Measurements from ENCODE around the gene IPO9. TPM values are rescaled to one million over a fixed set of nuclear protein-coding genes. Genes with fewer than 3 reads are reported as not detected.

Gene IPO9
- total RNA-seq, 1 experiment from 2014 or later, result 121 TPM

GRCh38 chr1:201816309-201816854 lies 12.6 kb upstream of the IPO9 start:
- Histone ChIP-seq H3K36me3 (ENCODE audit: insufficient read depth, low read length, poor library complexity, severe bottlenecking) (peaks cover 40% of the 10 kb centered on the region), H3K4me1 (ENCODE audit: insufficient read depth, low read length, poor library complexity, severe bottlenecking) (no peaks in the 10 kb centered on the region), H3K27me3 (replicated peaks; ENCODE audit: insufficient read depth, low read depth, low read length, poor library complexity) (no peaks in the 10 kb centered on the region), H3K27ac (ENCODE audit: low read depth, low read length, poor library complexity, severe bottlenecking) (no peak overlapping the region), H3K9me3 (ENCODE audit: low read depth, low read length, poor library complexity, severe bottlenecking) (no peaks in the 10 kb centered on the region), H3K4me3 (ENCODE audit: low read depth, low read length, poor library complexity, severe bottlenecking) (no peak overlapping the region)
- no peak for TF ChIP-seq CTCF (conservative IDR thresholded peaks at IDR 0.05; ENCODE audit: low read depth, low read length)
- TF ChIP-seq EZH2 (IDR thresholded peaks at IDR 0.05; ENCODE audit: borderline replicate concordance, low read depth, low read length, poor library complexity, severe bottlenecking), result no peak
- intact Hi-C loops (cut with micrococcal nuclease; ENCODE audit: unreplicated experiment), result no loop called here
- ChIA-PET POLR2A (ENCODE audit: low non-redundant PET) (no interaction called here), CTCF (no interaction called here)
- no peak for DNase-seq (ENCODE audit: low spot score)
- no TSS peak for BruUV-seq (replicated peaks)

DNA sequence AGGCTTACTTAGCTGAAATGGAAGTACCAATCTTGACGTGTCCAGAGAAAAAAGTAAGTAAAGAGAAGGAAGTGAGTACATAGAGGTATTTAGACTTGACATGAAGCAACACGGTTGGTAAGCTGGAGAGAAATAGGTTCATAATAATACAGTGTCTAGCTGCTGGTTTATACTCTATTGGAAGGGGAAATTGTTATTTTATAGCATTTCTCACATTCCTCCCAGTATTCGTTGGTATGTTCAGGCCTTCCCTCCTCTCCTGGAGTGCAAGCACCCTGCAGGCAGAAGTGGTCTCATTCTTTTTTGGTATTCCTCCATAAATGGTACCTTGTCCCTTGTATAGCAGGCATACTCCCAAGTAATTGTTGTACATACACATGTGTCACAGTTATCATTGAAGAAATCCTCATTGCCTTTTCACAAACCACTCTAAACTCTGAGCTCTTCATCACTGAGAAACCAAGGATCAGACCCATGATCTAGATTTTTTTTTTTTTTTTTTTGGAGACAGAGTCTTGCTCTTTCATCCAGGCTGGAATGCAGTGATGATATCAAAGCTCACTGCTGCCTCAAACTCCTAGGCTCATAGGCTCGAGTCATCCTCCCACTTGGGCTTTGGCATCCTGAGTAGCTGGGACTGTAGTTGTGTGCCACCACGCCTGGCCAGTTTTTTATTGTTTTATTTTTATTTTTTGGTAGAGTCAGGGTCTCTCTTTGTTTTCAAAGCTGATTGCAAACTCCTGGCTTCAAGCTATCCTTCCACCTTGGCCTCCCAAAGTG lies 9.8 kb upstream of the IPO9 start:
- intact Hi-C loops (cut with micrococcal nuclease; ENCODE audit: unreplicated experiment), result no loop called here
- ChIA-PET CTCF (interaction anchor here (0.7 kb wide), 1 partner anchor 371 kb away, joined by 6 read pairs; no protein-coding TSS in a partner anchor), POLR2A (ENCODE audit: low non-redundant PET) (no interaction called here)
- Histone ChIP-seq H3K36me3 (ENCODE audit: insufficient read depth, low read length, poor library complexity, severe bottlenecking) (peaks cover 18% of the 10 kb centered on the region), H3K27ac (ENCODE audit: low read depth, low read length, poor library complexity, severe bottlenecking) (no peak overlapping the region), H3K27me3 (replicated peaks; ENCODE audit: insufficient read depth, low read depth, low read length, poor library complexity) (no peaks in the 10 kb centered on the region), H3K4me1 (ENCODE audit: insufficient read depth, low read length, poor library complexity, severe bottlenecking) (no peaks in the 10 kb centered on the region), H3K9me3 (ENCODE audit: low read depth, low read length, poor library complexity, severe bottlenecking) (no peaks in the 10 kb centered on the region), H3K4me3 (ENCODE audit: low read depth, low read length, poor library complexity, severe bottlenecking) (no peak overlapping the region)
- DNase-seq (ENCODE audit: low spot score), result no peak
- no TSS peak for BruUV-seq (replicated peaks)
- no peak for TF ChIP-seq CTCF (conservative IDR thresholded peaks at IDR 0.05; ENCODE audit: low read depth, low read length)
- TF ChIP-seq EZH2 (IDR thresholded peaks at IDR 0.05; ENCODE audit: borderline replicate concordance, low read depth, low read length, poor library complexity, severe bottlenecking), result no peak

DNA sequence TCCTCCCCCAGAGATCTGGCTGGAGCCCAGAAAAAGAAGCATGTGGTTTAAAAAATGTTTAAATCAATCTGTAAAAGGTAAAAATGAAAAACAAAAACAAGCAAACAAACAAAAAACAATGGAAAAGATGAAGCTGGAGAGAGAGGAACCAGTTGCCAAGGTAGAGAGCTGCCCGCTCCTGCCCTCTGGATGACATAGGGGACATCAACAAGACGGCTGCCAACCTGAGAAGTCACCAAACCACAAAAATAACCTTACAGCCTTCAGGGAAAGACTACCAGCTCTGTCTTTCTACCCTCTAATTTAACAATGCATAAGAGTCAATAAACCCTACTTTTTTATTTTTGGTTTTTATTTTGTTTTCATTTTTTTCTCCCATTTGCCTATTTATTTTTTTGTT lies 8.5 kb upstream of the IPO9 start:
- DNase-seq (ENCODE audit: low spot score), result no peak
- Histone ChIP-seq H3K36me3 (ENCODE audit: insufficient read depth, low read length, poor library complexity, severe bottlenecking) (peaks cover 18% of the 10 kb centered on the region), H3K27me3 (replicated peaks; ENCODE audit: insufficient read depth, low read depth, low read length, poor library complexity) (no peaks in the 10 kb centered on the region), H3K4me3 (ENCODE audit: low read depth, low read length, poor library complexity, severe bottlenecking) (no peak overlapping the region), H3K4me1 (ENCODE audit: insufficient read depth, low read length, poor library complexity, severe bottlenecking) (no peaks in the 10 kb centered on the region), H3K9me3 (ENCODE audit: low read depth, low read length, poor library complexity, severe bottlenecking) (no peaks in the 10 kb centered on the region), H3K27ac (ENCODE audit: low read depth, low read length, poor library complexity, severe bottlenecking) (no peak overlapping the region)
- TF ChIP-seq EZH2 (IDR thresholded peaks at IDR 0.05; ENCODE audit: borderline replicate concordance, low read depth, low read length, poor library complexity, severe bottlenecking) (no peak), CTCF (conservative IDR thresholded peaks at IDR 0.05; ENCODE audit: low read depth, low read length) (no peak)
- ChIA-PET POLR2A (ENCODE audit: low non-redundant PET) (no interaction called here), CTCF (no interaction called here)
- intact Hi-C loops (cut with micrococcal nuclease; ENCODE audit: unreplicated experiment), result no loop called here
- TSS peak; percentile 46 for BruUV-seq (replicated peaks)

Data from A673 (cell line).